Neural progenitor cell (in vitro differentiated cells): ENCODE results near the gene SPTLC3.

Experiments used
- EZH2 ChIP-seq: fragments of 200-600 bp; sonication (generic); IDR thresholded peaks from 2 replicates; pipeline ENCODE4 v1.6.1; 2017; ENCODE audit warnings: antibody characterized with exemption, mild to moderate bottlenecking, moderate library complexity
- EZH2phosphoT487 ChIP-seq: fragments of 200-600 bp; sonication (generic); IDR thresholded peaks from 2 replicates; pipeline ENCODE4 v1.6.1; 2017; ENCODE audit warnings: antibody characterized with exemption
- TF ChIP-seq, protein P1 (sequence below): fragments of 200-600 bp; sonication (generic); IDR thresholded peaks from 2 replicates; pipeline ENCODE4 v1.5.1; 2017; ENCODE audit warnings: antibody characterized with exemption, mild to moderate bottlenecking

DNA sequence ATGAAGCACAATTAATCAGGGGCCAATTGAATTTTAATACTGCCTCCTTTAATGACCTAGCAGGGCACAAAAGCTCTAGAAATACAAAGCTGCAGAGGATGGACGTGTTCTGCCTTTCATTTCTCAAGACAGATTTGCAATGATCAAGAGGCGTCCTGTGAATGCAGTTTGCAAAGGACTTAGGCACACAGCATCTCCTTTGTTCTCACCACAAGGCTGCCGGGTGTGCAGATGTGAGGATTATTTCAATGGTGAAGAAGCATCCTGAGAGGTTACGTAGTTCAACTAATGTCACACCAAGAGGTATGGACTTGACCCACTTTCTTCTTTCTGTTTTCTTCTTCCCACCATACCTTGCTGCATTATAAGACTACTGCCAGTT, 42.9 kb upstream of the SPTLC3 start:
- no peak for TF ChIP-seq EZH2phosphoT487
- TF ChIP-seq, protein P1, sequence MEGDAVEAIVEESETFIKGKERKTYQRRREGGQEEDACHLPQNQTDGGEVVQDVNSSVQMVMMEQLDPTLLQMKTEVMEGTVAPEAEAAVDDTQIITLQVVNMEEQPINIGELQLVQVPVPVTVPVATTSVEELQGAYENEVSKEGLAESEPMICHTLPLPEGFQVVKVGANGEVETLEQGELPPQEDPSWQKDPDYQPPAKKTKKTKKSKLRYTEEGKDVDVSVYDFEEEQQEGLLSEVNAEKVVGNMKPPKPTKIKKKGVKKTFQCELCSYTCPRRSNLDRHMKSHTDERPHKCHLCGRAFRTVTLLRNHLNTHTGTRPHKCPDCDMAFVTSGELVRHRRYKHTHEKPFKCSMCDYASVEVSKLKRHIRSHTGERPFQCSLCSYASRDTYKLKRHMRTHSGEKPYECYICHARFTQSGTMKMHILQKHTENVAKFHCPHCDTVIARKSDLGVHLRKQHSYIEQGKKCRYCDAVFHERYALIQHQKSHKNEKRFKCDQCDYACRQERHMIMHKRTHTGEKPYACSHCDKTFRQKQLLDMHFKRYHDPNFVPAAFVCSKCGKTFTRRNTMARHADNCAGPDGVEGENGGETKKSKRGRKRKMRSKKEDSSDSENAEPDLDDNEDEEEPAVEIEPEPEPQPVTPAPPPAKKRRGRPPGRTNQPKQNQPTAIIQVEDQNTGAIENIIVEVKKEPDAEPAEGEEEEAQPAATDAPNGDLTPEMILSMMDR: no peak
- TF ChIP-seq EZH2: no peak
